Esophagus muscularis mucosa (tissue), 4 donors: ENCODE measurements around the gene KLHL1.

Experiments
- CTCF ChIP-seq, 3 experiments: fragments of 200-600 bp in 2 of 3; fragments of 450-650 bp in 1 of 3; sonication (generic) in 2 of 3; IDR thresholded peaks; one replicate each; pipeline ENCODE4 v1.5.1; 2017 to 2019; ENCODE audit warnings: antibody characterized with exemption in 3 of 3, mild to moderate bottlenecking in 2 of 3, moderate library complexity in 1 of 3
- EP300 ChIP-seq: sonication (generic); formaldehyde crosslinking; IDR thresholded peaks from one replicate; pipeline ENCODE4 v1.6.1; 2017; ENCODE audit warnings: antibody characterized with exemption
- POLR2A ChIP-seq: fragments of 450-650 bp; IDR thresholded peaks from one replicate; pipeline ENCODE4 v1.6.1; 2017; ENCODE audit warnings: antibody characterized with exemption, moderate library complexity, mild to moderate bottlenecking, low read depth
- POLR2AphosphoS5 ChIP-seq, 2 donors: sonication (generic); formaldehyde crosslinking; IDR thresholded peaks; one replicate each; pipeline ENCODE4 v1.6.1; 2017; ENCODE audit warnings: antibody characterized with exemption in 2 of 2

GRCh38 chr13:69793783-69794453, 314.3 kb downstream of the KLHL1 start:
- TF ChIP-seq POLR2AphosphoS5 (IDR thresholded peaks at IDR 0.05) (no peak), CTCF (IDR thresholded peaks at IDR 0.05) (no peak), POLR2A (no peak), EP300 (no peak)
